Esophagus squamous epithelium (tissue), 4 donors: ENCODE data around the gene LHX4.

Experiments used
- POLR2A ChIP-seq, 4 donors: fragments of 450-650 bp; IDR thresholded peaks; one replicate each; pipeline ENCODE4 v1.6.1; 2017; ENCODE audit warnings: antibody characterized with exemption in 4 of 4, mild to moderate bottlenecking in 4 of 4, moderate library complexity in 3 of 4
- TF ChIP-seq, protein P1 (sequence below), 6 experiments: fragments of 450-650 bp in 4 of 6; fragments of 200-600 bp in 2 of 6; sonication (generic) in 2 of 6; IDR thresholded peaks; one replicate each; pipeline ENCODE4 v1.5.1; 2016 to 2019; ENCODE audit warnings: antibody characterized with exemption in 6 of 6, mild to moderate bottlenecking in 4 of 6, moderate library complexity in 4 of 6

DNA sequence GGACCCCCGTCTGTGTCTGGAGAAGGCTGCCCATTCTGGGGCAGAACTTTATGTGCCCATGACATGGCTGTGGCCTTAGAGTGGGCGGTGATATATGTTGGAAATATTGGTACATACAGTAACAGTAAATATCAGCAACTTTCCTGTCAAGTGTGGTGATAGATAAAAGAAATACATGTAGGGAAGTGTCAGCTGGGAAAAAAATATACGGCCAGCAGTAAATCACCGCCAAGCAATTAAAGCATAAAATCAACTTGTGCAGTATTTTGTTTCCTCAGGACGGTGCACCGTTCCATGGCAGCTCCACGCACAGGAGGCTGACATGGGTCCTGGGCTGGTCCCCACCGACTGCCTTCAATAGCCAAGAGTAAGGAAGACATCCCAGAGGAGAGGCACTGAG, 27.4 kb downstream of the LHX4 start:
- TF ChIP-seq, protein P1, sequence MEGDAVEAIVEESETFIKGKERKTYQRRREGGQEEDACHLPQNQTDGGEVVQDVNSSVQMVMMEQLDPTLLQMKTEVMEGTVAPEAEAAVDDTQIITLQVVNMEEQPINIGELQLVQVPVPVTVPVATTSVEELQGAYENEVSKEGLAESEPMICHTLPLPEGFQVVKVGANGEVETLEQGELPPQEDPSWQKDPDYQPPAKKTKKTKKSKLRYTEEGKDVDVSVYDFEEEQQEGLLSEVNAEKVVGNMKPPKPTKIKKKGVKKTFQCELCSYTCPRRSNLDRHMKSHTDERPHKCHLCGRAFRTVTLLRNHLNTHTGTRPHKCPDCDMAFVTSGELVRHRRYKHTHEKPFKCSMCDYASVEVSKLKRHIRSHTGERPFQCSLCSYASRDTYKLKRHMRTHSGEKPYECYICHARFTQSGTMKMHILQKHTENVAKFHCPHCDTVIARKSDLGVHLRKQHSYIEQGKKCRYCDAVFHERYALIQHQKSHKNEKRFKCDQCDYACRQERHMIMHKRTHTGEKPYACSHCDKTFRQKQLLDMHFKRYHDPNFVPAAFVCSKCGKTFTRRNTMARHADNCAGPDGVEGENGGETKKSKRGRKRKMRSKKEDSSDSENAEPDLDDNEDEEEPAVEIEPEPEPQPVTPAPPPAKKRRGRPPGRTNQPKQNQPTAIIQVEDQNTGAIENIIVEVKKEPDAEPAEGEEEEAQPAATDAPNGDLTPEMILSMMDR (IDR thresholded peaks at IDR 0.05) = no peak
- TF ChIP-seq POLR2A (IDR thresholded peaks at IDR 0.05) = no peak
